Activated CD4-positive, alpha-beta T cell treated with anti-CD3 and anti-CD28 coated beads, Interleukin-2, Interleukin-4, amounts not matched to agents 100 ng/mL and 50 ng/mL, durations not matched to agents 16 hours and 8 hours (primary cell): ENCODE data around the gene AHSA1.

Experiments
- DNase-seq: peaks from one replicate; pipeline ENCODE4 v3.0.0-alpha.2; 2020; ENCODE audit warnings: low spot score

AHSA1 gene

GRCh38 chr14:77473921-77474320, 16.0 kb downstream of the AHSA1 start:
- DNase-seq, result no peak

- no peak for DNase-seq
Measured at GRCh38 chr14:77474479-77475177, 16.7 kb downstream of the AHSA1 start.

- DNase-seq, result no peak
Measured at GRCh38 chr14:77475432-77476115, 17.7 kb downstream of the AHSA1 start.

GRCh38 chr14:77478029-77478428, 20.1 kb downstream of the AHSA1 start:
- no peak for DNase-seq

- DNase-seq, result no peak
Measured at GRCh38 chr14:77478796-77479195, 20.9 kb downstream of the AHSA1 start.

- DNase-seq, result no peak
Measured at GRCh38 chr14:77482422-77482821, 24.5 kb downstream of the AHSA1 start.

- DNase-seq, result no peak
Measured at GRCh38 chr14:77485256-77485655, 27.4 kb downstream of the AHSA1 start.

- no peak for DNase-seq
Measured at GRCh38 chr14:77485901-77486678, 28.2 kb downstream of the AHSA1 start.

GRCh38 chr14:77488558-77488957, 30.7 kb downstream of the AHSA1 start:
- DNase-seq, result no peak

- DNase-seq, result no peak
Measured at GRCh38 chr14:77489041-77489440, 31.1 kb downstream of the AHSA1 start.

- DNase-seq, result no peak
Measured at GRCh38 chr14:77490347-77490986, 32.6 kb downstream of the AHSA1 start.

GRCh38 chr14:77491056-77491455, 33.2 kb downstream of the AHSA1 start:
- DNase-seq, result no peak

GRCh38 chr14:77495334-77495733, 37.4 kb downstream of the AHSA1 start:
- no peak for DNase-seq

GRCh38 chr14:77498120-77498979, 40.5 kb downstream of the AHSA1 start, which contains the start of gene ISM2:
ISM2 (minus strand) TSS chr14:77498816; CDS start chr14:77498793, 23 bp downstream.
- peak; percentile 43 for DNase-seq

- no peak for DNase-seq
Measured at GRCh38 chr14:77498984-77499527, 41.2 kb downstream of the AHSA1 start.

- no peak for DNase-seq
Measured at GRCh38 chr14:77502109-77502782, 44.4 kb downstream of the AHSA1 start.

GRCh38 chr14:77503138-77503537, 45.2 kb downstream of the AHSA1 start:
- DNase-seq, result no peak

- DNase-seq, result no peak
Measured at GRCh38 chr14:77505031-77505430, 47.1 kb downstream of the AHSA1 start.

- no peak for DNase-seq
Measured at GRCh38 chr14:77507762-77508161, 49.9 kb downstream of the AHSA1 start.

- no peak for DNase-seq
Measured at GRCh38 chr14:77508249-77508648, 50.4 kb downstream of the AHSA1 start.

GRCh38 chr14:77508876-77509275, 51.0 kb downstream of the AHSA1 start:
- no peak for DNase-seq
